ENCODE measurements around the gene BAHCC1. TPM values are rescaled to one million over a fixed set of nuclear protein-coding genes. Genes with fewer than 3 reads are reported as not detected.

BAHCC1 gene
- total and polyA plus RNA-seq, 2 donors (not counting 3 experiments of a cell fraction or from before 2014, with no cell fraction given) = 4.7 to 11.6 TPM

- no peak overlapping the region for H2AFZ ChIP-seq (ENCODE audit: low read depth, low read length)
- BruUV-seq (replicated peaks) = no TSS peak
- dilution Hi-C loops (cut with MboI; ENCODE audit: extremely low pct_ligation_motif_present, low sequenced_read_pairs) = no loop called here
- no peak overlapping the region for H3K4me3 ChIP-seq (replicated peaks in 1 of 3; ENCODE audit: insufficient read depth in 1 of 3, low read depth in 1 of 3, low read length in 3 of 3)
- H3K36me3 ChIP-seq (ENCODE audit: control insufficient read depth in 2 of 2, extremely low read depth in 1 of 2, insufficient read depth in 2 of 2, low read length in 2 of 2) = no peaks in the 10 kb centered on the region
- intact Hi-C loops (cut with micrococcal nuclease) = no loop called here
- H3K9me3 ChIP-seq (replicated peaks; ENCODE audit: control insufficient read depth, insufficient read depth, low read length) = no peaks in the 10 kb centered on the region
- no peaks in the 10 kb centered on the region for H3K79me2 ChIP-seq (ENCODE audit: control insufficient read depth, insufficient read depth, low read length)
- no peaks in the 10 kb centered on the region for H3K9me1 ChIP-seq (replicated peaks; ENCODE audit: control insufficient read depth, extremely low read depth, insufficient read depth, low read length)
- FAIRE-seq = no peak
- H4K20me1 ChIP-seq (replicated peaks; ENCODE audit: control insufficient read depth, extremely low read depth, insufficient read depth, low read length) = no peaks in the 10 kb centered on the region
- no peak for DNase-seq (ENCODE audit: low read depth, low spot score)
- no peak overlapping the region for H3K27ac ChIP-seq (ENCODE audit: insufficient read depth, low read depth, low read length)
- H3K4me2 ChIP-seq (ENCODE audit: insufficient read depth, low read length) = no peak overlapping the region
- ChIA-PET CTCF (interaction anchor here (0.7 to 1.4 kb wide), 2 partner anchors 12 to 28 kb away, joined by 3 read pairs; no protein-coding TSS in a partner anchor), POLR2A (no interaction called here)
- no peak overlapping the region for H3K9ac ChIP-seq (replicated peaks; ENCODE audit: extremely low read depth, insufficient read depth, low read length)
- no peaks in the 10 kb centered on the region for H3K27me3 ChIP-seq (ENCODE audit: control insufficient read depth in 2 of 2, insufficient read depth in 2 of 2, low read length in 2 of 2)
- TF ChIP-seq GATA2 (IDR thresholded peaks at IDR 0.05; ENCODE audit: insufficient read depth, insufficient read length, low read depth, low read length) (no peak), EZH2 (IDR thresholded peaks at IDR 0.05; ENCODE audit: borderline replicate concordance, low read depth, low read length, severe bottlenecking) (no peak), MAX (IDR thresholded peaks at IDR 0.05; ENCODE audit: insufficient read depth, insufficient read length) (no peak), MYC (IDR thresholded peaks at IDR 0.05; ENCODE audit: low read depth, low read length) (no peak), FOS (IDR thresholded peaks at IDR 0.05; ENCODE audit: borderline replicate concordance, insufficient read depth, low read length) (no peak), POLR2AphosphoS5 (IDR thresholded peaks at IDR 0.05; ENCODE audit: insufficient read depth, low read depth, low read length) (no peak), CTCF (IDR thresholded peaks at IDR 0.05; ENCODE audit: extremely low read depth in 1 of 2, insufficient read depth in 1 of 2, low read depth in 1 of 2, low read length in 2 of 2) (no peak), JUN (IDR thresholded peaks at IDR 0.05; ENCODE audit: borderline replicate concordance, insufficient read depth, insufficient read length, low read depth) (no peak), POLR2A (IDR thresholded peaks at IDR 0.05; ENCODE audit: low read depth, low read length) (no peak)
- H3K4me1 ChIP-seq (ENCODE audit: control insufficient read depth, extremely low read depth, insufficient read depth, low read length) = no peaks in the 10 kb centered on the region
These were observed 73.5 kb downstream of the BAHCC1 start for GRCh38 chr17:81468770-81469121.

Measured in endothelial cell of umbilical vein (primary cell).